ENCODE results near the gene FOXF1.

- TF ChIP-seq CTCF (optimal IDR thresholded peaks at IDR 0.05 in 1 of 3, IDR thresholded peaks at IDR 0.05 in 1 of 3, conservative IDR thresholded peaks at IDR 0.05 in 1 of 3; ENCODE audit: extremely low read depth in 1 of 3, insufficient read depth in 2 of 3, low read length in 3 of 3), result no peak
- no peak for TF ChIP-seq EZH2 (IDR thresholded peaks at IDR 0.05; ENCODE audit: low read length)
Measured at GRCh38 chr16:86500708-86501510, 9.4 kb upstream of the FOXF1 start.

All from keratinocyte (primary cell).